GM19025 (cell line): Measurements from ENCODE around the gene TMEM196.

Source experiments
- ATAC-seq: cut with Tn5 transposase; IDR thresholded peaks from one replicate; pipeline ENCODE4 v1.9.1; 2021; ENCODE audit warnings: mild to moderate bottlenecking, low read depth, moderate library complexity; ENCODE audit not compliant: unreplicated experiment

Gene TMEM196

GRCh38 chr7:19772841-19773760, at the start of gene TMEM196:
TSS of gene TMEM196 (minus strand) at chr7:19773617. CDS start at chr7:19772696, 921 bp downstream.
- no peak for ATAC-seq

- no peak for ATAC-seq
These were observed 42.7 kb upstream of the TMEM196 start for GRCh38 chr7:19816128-19816527.

- no peak for ATAC-seq
These were observed 42.1 kb upstream of the TMEM196 start for GRCh38 chr7:19815546-19815945.

- ATAC-seq = no peak
These were observed 41.4 kb upstream of the TMEM196 start for GRCh38 chr7:19814776-19815175.

DNA sequence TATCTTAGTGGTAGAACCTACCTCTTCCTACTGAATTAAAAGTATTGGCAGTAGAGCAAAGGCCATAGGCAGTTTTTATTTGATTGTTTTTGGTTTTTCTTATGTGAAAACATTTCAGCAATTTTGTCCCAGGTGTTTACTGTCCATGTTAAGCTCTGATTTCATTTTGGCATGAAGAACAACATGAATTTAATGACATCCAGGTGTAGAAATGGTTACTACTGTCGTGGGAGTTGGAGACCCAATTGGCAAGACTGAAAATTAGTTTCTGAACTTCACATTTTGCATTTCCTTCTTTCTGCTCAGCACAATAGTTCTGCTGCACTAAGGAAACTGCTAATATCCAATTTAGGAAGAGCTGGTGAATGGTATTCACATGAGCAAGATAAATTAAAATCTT, 38.0 kb upstream of the TMEM196 start:
- no peak for ATAC-seq

DNA sequence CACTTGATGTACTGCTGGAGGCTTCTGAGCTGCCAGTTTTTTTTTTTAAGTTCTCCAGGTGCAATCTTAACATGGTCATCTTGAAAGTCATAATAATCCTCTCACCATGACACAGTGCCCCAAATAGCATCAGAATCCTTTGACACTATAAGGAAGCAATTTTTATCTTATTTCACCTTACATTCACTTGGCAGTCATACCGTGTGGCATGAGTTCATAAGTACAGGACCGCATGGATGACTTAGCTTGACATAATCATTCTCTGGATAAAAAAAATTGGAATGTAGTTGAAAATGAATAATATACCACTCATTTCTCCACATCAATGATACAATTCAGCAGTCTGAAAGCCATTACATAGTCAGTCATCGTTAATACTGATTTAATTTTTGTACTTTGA, 25.6 kb upstream of the TMEM196 start:
- ATAC-seq = no peak

- no peak for ATAC-seq
These were observed 10.1 kb upstream of the TMEM196 start for GRCh38 chr7:19783541-19783940.

DNA sequence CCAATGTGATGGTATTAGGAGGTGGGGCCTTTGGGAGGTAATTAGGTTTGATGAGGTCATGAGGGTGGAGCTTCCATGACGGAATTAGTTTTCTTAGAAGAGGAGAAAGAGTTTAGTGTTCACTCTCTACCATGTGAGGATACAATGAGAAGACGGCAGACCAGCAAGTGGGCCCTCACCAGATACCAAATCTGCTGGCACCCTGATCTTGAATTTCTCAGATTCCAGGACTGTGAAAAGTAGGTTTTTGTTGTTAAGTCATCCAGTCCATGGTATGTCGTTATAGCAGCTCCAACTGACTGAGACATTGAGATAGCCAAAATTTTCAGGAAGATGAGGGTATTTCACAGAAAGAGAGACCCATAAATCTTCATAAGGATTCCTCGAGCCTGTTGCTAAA, 3.6 kb upstream of the TMEM196 start:
- no peak for ATAC-seq

GRCh38 chr7:19775578-19775977, 2.2 kb upstream of the TMEM196 start:
- no peak for ATAC-seq

DNA sequence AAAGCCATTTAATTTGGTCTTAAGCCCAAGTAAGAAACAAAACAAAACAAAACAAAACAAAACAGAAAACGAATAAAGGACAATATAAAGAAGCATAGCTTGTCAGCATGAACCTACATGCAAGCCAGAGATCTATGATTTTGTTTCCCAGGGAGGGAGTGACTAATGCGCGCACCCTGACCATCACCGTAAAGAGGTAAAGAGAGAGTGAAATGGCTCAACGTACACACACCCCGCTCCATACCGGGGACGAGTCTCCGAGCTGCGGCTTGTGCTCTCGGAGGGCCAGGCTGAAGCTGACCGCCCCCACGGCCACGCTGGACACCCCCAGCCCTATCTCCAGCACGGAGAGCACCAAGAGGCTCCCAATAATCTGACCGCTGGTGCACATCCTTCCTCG, 1.1 kb downstream of the TMEM196 start:
- no peak for ATAC-seq

DNA sequence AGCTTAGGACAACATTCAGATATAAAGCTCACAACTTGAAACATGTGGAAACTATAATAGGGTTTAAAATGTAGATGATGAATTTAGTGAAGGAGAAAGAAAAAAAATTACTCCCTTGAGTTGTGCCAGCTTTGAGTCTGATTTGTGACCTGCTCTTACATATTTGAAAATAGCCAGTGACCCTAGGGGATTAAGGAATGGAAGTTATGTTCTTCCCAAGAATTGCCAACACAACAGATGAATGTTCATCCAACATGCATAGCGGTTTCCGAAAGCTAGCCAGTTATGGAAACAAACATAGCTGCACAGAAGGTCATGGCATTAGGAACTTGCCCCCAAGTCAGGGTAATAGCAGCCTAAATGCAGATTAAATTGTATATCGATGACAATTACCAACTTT, 10.8 kb downstream of the TMEM196 start:
- ATAC-seq = no peak

GRCh38 chr7:19754521-19755116, 18.8 kb downstream of the TMEM196 start:
- no peak for ATAC-seq

DNA sequence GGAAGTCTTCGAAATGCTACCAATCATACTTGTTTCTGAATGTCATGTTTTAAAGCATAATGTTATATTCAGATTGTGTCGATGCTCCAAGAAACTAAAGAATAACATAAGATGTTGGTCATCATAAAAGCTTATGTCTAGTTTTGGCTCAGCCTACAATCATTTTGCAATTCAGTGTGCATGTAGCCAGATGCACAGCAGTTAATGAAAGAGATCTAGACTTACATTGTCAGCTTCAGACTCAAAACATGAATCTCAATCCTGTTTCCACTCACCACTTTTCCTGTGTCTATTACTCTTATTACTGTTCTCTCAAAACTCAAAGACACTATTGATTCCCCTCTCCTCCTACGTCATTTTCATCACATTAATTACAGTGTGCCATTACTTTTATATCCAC, 21.4 kb downstream of the TMEM196 start:
- no peak for ATAC-seq

- no peak for ATAC-seq
These were observed 23.8 kb downstream of the TMEM196 start for GRCh38 chr7:19749658-19750057.

DNA sequence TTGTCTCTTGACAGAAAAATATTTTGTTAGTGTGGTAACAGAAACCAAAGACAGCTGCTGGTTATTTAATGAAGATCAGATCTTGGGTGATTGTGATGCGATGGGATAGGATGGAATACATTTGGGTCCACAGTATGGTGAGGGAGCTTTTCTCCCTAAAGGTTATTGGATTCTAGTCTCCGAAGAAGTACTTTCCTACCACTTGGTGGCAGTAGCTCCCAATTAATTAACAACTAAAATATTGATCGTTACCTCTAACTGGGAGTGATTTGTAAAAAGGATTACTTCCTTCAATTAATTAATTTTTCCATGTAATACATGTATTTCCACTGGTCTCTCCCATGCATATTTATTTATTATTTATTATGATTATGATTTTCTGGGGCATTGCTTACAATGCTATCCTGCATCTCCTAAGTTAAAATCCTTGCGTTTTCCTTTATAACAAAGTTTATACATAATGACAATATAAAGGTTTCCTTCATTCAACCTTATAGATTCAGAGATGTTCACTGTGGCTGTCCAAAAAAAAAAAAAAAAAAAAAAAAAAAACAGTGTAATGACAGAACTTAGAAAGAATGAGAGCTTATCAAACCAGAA, 25.6 kb downstream of the TMEM196 start:
- ATAC-seq = no peak

- no peak for ATAC-seq
These were observed 29.3 kb downstream of the TMEM196 start for GRCh38 chr7:19744075-19744474.

DNA sequence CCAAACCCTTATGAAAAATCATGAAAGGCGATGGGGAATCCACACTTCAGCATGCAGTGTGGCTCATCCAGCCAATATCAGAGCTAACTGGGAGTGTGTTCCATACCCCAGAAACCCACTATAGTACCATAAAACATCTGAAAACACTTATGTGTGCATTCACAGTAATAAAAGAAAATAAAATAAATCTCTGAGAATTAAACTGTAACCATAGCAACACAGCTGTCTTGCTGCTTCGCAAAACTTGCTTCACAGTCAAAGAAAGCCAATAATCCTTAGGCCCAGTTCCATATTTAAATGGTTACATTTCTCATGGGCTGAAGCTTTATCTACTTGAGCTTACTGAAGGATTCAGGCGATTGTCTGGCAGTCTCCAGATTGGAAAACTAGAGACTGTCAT, 44.7 kb downstream of the TMEM196 start:
- no peak for ATAC-seq

DNA sequence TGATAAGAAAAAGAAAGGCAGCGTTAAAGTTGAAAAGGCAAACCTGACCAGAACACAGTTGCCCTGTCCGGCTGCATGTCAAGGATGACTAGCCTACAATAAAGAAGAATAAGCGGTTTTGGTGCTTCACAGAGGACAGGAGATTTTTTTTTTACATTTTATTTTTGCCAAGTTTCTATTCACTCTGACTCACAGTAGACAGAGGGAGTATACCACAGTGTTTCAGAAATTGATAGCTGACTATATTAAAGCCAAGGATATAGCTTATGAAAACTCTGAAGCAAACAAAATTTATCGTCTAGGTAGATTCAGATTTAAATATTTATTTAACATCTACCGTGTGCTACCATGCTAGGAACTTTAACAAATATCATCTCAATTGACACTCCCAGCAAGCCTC, 47.6 kb downstream of the TMEM196 start:
- no peak for ATAC-seq

- ATAC-seq = no peak
These were observed 57.9 kb downstream of the TMEM196 start for GRCh38 chr7:19715499-19715898.

- ATAC-seq = no peak
These were observed 59.7 kb downstream of the TMEM196 start for GRCh38 chr7:19713676-19714075.

DNA sequence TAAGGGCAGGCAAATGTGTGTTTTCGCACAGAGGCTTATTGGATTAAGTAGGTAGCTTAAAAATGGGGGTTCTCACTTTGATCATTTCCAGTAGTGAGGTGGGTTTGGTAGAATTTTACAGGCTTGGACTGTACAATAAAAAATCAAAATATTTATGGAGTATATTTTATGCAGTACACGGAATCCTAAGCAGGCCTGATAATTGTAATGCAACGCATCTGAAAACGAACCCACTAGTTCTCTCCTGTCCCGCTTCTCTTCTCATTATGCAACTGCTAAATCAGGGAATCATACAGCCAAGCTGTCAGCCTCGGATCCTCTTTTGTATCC, 64.2 kb downstream of the TMEM196 start:
- ATAC-seq = no peak
